Measurements from ENCODE around the gene RPTOR. TPM values are rescaled to one million over a fixed set of nuclear protein-coding genes. Genes with fewer than 3 reads are reported as not detected.
"Not testable (repeated sequence)": the region's sequence is repeated elsewhere in the genome, so short reads cannot be mapped to it uniquely, and the experiment has no call there.

The RPTOR gene
- polyA plus RNA-seq, 4 donors, result 3.2 to 16.5 (median 10.1) TPM

DNA sequence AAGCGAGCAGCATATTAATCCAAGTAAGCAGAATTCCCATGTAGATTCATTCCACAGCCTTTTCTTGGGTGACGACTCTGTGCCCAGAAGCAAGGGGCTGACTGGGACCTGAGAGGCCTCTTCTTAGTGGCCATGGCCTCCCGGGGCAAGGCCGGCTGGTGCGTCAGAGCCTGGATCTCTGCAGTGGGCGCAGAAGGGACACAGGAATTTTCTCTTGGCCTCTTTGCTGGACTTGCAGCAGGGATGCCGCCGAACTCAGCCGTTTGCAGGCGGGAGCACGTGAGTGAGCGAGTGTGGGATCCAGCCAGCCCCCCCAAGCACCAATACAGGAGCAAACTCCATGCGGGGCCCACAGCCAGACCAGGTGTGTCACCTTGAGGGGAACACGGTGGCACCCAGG, 151.8 kb downstream of the RPTOR start:
- no peaks in the 10 kb centered on the region for H3K27me3 ChIP-seq (ENCODE audit: control insufficient read depth in 3 of 3, insufficient read depth in 3 of 3, low read length in 3 of 3)
- H3K27ac ChIP-seq (ENCODE audit: low read depth in 1 of 3, low read length in 2 of 3), result no peak overlapping the region
- DNase-seq, result no peak
- H3K9me3 ChIP-seq (ENCODE audit: control insufficient read depth in 2 of 2, insufficient read depth in 1 of 2, low read depth in 1 of 2, low read length in 1 of 2), result no peaks in the 10 kb centered on the region
- H3K36me3 ChIP-seq (ENCODE audit: control insufficient read depth in 3 of 3, insufficient read depth in 2 of 3, low read depth in 1 of 3, low read length in 3 of 3), result peaks cover 0 to 18% (median 0%) of the 10 kb centered on the region in 3 donors
- no peak for FAIRE-seq
- no peak overlapping the region for H3K4me3 ChIP-seq (ENCODE audit: low read depth in 1 of 3, low read length in 3 of 3)
- H3K4me1 ChIP-seq (ENCODE audit: control insufficient read depth in 3 of 3, insufficient read depth in 2 of 3, low read depth in 1 of 3, low read length in 2 of 3), result peaks cover 0 to 29% (median 7%) of the 10 kb centered on the region in 3 donors
- 83 to 93% (median 86%) methylated on average over 14 of the region's 14 CpGs for WGBS, 3 donors

- WGBS, 3 donors, result 86 to 89% (median 86%) methylated on average over 5 of the region's 5 CpGs
- Histone ChIP-seq H3K4me1 (ENCODE audit: control insufficient read depth in 3 of 3, insufficient read depth in 2 of 3, low read depth in 1 of 3, low read length in 2 of 3) (peaks cover 0 to 29% (median 7%) of the 10 kb centered on the region in 3 donors), H3K36me3 (ENCODE audit: control insufficient read depth in 3 of 3, insufficient read depth in 2 of 3, low read depth in 1 of 3, low read length in 3 of 3) (peaks cover 0 to 18% (median 0%) of the 10 kb centered on the region in 3 donors), H3K27ac (ENCODE audit: low read depth in 1 of 3, low read length in 2 of 3) (no peak overlapping the region), H3K4me3 (ENCODE audit: low read depth in 1 of 3, low read length in 3 of 3) (no peak overlapping the region), H3K9me3 (ENCODE audit: control insufficient read depth in 2 of 2, insufficient read depth in 1 of 2, low read depth in 1 of 2, low read length in 1 of 2) (no peaks in the 10 kb centered on the region), H3K27me3 (ENCODE audit: control insufficient read depth in 3 of 3, insufficient read depth in 3 of 3, low read length in 3 of 3) (no peaks in the 10 kb centered on the region)
- DNase-seq, result no peak
- FAIRE-seq, result no peak
Observed at GRCh38 chr17:80696964-80697363, 152.3 kb downstream of the RPTOR start.

DNA sequence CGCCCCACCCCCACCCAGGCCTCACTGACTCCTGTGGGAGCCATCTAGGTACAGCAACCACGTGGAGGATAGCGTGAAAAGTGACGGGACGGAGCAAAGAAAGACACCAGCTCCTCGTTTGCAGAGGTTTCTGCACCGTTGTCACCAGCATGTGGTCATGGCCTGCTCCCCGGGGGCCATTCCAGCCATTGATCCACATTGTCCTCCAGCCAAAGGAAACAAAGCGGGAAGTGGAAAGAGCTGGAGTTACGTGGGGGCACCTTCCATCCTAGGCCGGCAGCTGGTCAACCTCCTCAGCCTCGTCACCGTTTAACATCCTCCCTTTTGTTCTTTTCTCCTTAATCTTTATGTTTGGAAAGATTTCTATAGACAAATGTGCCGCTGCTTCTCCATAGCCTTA, 153.7 kb downstream of the RPTOR start:
- peaks cover 0 to 29% (median 7%) of the 10 kb centered on the region in 3 donors for H3K4me1 ChIP-seq (ENCODE audit: control insufficient read depth in 3 of 3, insufficient read depth in 2 of 3, low read depth in 1 of 3, low read length in 2 of 3)
- no peaks in the 10 kb centered on the region for H3K9me3 ChIP-seq (ENCODE audit: control insufficient read depth in 2 of 2, insufficient read depth in 1 of 2, low read depth in 1 of 2, low read length in 1 of 2)
- FAIRE-seq, result no peak
- H3K36me3 ChIP-seq (ENCODE audit: control insufficient read depth in 3 of 3, insufficient read depth in 2 of 3, low read depth in 1 of 3, low read length in 3 of 3), result peaks cover 0 to 16% (median 0%) of the 10 kb centered on the region in 3 donors
- no peak for DNase-seq
- no peaks in the 10 kb centered on the region for H3K27me3 ChIP-seq (ENCODE audit: control insufficient read depth in 3 of 3, insufficient read depth in 3 of 3, low read length in 3 of 3)
- WGBS, 3 donors, result 89 to 94% (median 93%) methylated on average over 14 of the region's 14 CpGs
- H3K4me3 ChIP-seq (ENCODE audit: low read depth in 1 of 3, low read length in 3 of 3), result no peak overlapping the region
- no peak overlapping the region for H3K27ac ChIP-seq (ENCODE audit: low read depth in 1 of 3, low read length in 2 of 3)

DNA sequence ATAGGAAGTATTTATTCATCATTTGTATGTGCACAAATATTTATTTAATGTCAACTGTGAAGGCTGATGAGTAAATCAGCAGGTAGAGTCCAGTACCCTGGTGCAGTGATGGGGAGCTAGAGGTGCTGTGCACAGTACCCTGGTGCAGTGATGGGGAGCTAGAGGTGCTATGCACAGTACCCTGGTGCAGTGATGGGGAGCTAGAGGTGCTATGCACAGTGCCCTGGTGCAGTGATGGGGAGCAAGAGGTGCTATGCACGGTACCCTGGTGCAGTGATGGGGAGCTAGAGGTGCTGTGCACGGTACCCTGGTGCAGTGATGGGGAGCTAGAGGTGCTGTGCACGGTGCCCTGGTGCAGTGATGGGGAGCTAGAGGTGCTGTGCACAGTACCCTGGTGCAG, 154.6 kb downstream of the RPTOR start:
- not testable (repeated sequence) for DNase-seq

GRCh38 chr17:80701730-80702129, 157.1 kb downstream of the RPTOR start:
- no peak overlapping the region for H3K27ac ChIP-seq (ENCODE audit: low read depth in 1 of 3, low read length in 2 of 3)
- peaks cover 0 to 9% (median 0%) of the 10 kb centered on the region in 3 donors for H3K36me3 ChIP-seq (ENCODE audit: control insufficient read depth in 3 of 3, insufficient read depth in 2 of 3, low read depth in 1 of 3, low read length in 3 of 3)
- no peaks in the 10 kb centered on the region for H3K27me3 ChIP-seq (ENCODE audit: control insufficient read depth in 3 of 3, insufficient read depth in 3 of 3, low read length in 3 of 3)
- peaks cover 0 to 5% (median 0%) of the 10 kb centered on the region in 3 donors for H3K4me1 ChIP-seq (ENCODE audit: control insufficient read depth in 3 of 3, insufficient read depth in 2 of 3, low read depth in 1 of 3, low read length in 2 of 3)
- 76 to 90% (median 84%) methylated on average over 9 of the region's 9 CpGs for WGBS, 3 donors
- DNase-seq, result no peak
- no peaks in the 10 kb centered on the region for H3K9me3 ChIP-seq (ENCODE audit: control insufficient read depth in 2 of 2, insufficient read depth in 1 of 2, low read depth in 1 of 2, low read length in 1 of 2)
- no peak for FAIRE-seq
- H3K4me3 ChIP-seq (ENCODE audit: low read depth in 1 of 3, low read length in 3 of 3), result no peak overlapping the region

More for the DNA sequence above, 154.6 kb downstream of the RPTOR start:
- peaks cover 0 to 29% (median 7%) of the 10 kb centered on the region in 3 donors for H3K4me1 ChIP-seq (ENCODE audit: control insufficient read depth in 3 of 3, insufficient read depth in 2 of 3, low read depth in 1 of 3, low read length in 2 of 3)
- FAIRE-seq; H3K27me3 ChIP-seq (ENCODE audit: control insufficient read depth in 3 of 3, insufficient read depth in 3 of 3, low read length in 3 of 3); H3K9me3 ChIP-seq (ENCODE audit: control insufficient read depth in 2 of 2, insufficient read depth in 1 of 2, low read depth in 1 of 2, low read length in 1 of 2); H3K4me3 ChIP-seq (ENCODE audit: low read depth in 1 of 3, low read length in 3 of 3); H3K27ac ChIP-seq (ENCODE audit: low read depth in 1 of 3, low read length in 2 of 3): not testable (repeated sequence)
- peaks cover 0 to 12% (median 0%) of the 10 kb centered on the region in 3 donors for H3K36me3 ChIP-seq (ENCODE audit: control insufficient read depth in 3 of 3, insufficient read depth in 2 of 3, low read depth in 1 of 3, low read length in 3 of 3)
- WGBS, 3 donors, result 93 to 100% (median 95%) methylated on average over 2 to 3 of the region's 3 CpGs

GRCh38 chr17:80702315-80703141, 157.9 kb downstream of the RPTOR start:
- DNase-seq (no peak), FAIRE-seq (no peak)
- H3K9me3 ChIP-seq (ENCODE audit: control insufficient read depth in 2 of 2, insufficient read depth in 1 of 2, low read depth in 1 of 2, low read length in 1 of 2), result no peaks in the 10 kb centered on the region
- no peaks in the 10 kb centered on the region for H3K4me1 ChIP-seq (ENCODE audit: control insufficient read depth in 3 of 3, insufficient read depth in 2 of 3, low read depth in 1 of 3, low read length in 2 of 3)
- H3K27me3 ChIP-seq (ENCODE audit: control insufficient read depth in 3 of 3, insufficient read depth in 3 of 3, low read length in 3 of 3), result no peaks in the 10 kb centered on the region
- no peak overlapping the region for H3K27ac ChIP-seq (ENCODE audit: low read depth in 1 of 3, low read length in 2 of 3)
- 89 to 96% (median 90%) methylated on average over 18 of the region's 18 CpGs for WGBS, 3 donors
- H3K4me3 ChIP-seq (ENCODE audit: low read depth in 1 of 3, low read length in 3 of 3), result no peak overlapping the region
- H3K36me3 ChIP-seq (ENCODE audit: control insufficient read depth in 3 of 3, insufficient read depth in 2 of 3, low read depth in 1 of 3, low read length in 3 of 3), result peaks cover 0 to 7% (median 0%) of the 10 kb centered on the region in 3 donors

- WGBS, 3 donors, result 63 to 81% (median 77%) methylated on average over 9 of the region's 9 CpGs
- no peaks in the 10 kb centered on the region for H3K27me3 ChIP-seq (ENCODE audit: control insufficient read depth in 3 of 3, insufficient read depth in 3 of 3, low read length in 3 of 3)
- no peaks in the 10 kb centered on the region for H3K9me3 ChIP-seq (ENCODE audit: control insufficient read depth in 2 of 2, insufficient read depth in 1 of 2, low read depth in 1 of 2, low read length in 1 of 2)
- FAIRE-seq, result no peak
- peak in 1 of 2 donors; percentile 16 for DNase-seq
- H3K4me3 ChIP-seq (ENCODE audit: low read depth in 1 of 3, low read length in 3 of 3), result no peak overlapping the region
- H3K27ac ChIP-seq (ENCODE audit: low read depth in 1 of 3, low read length in 2 of 3), result peak overlapping the region in 1 of 3 donors; percentile 30
- peaks cover 0 to 11% (median 0%) of the 10 kb centered on the region in 3 donors for H3K36me3 ChIP-seq (ENCODE audit: control insufficient read depth in 3 of 3, insufficient read depth in 2 of 3, low read depth in 1 of 3, low read length in 3 of 3)
- no peaks in the 10 kb centered on the region for H3K4me1 ChIP-seq (ENCODE audit: control insufficient read depth in 3 of 3, insufficient read depth in 2 of 3, low read depth in 1 of 3, low read length in 2 of 3)
Observed at GRCh38 chr17:80703142-80703478, 158.5 kb downstream of the RPTOR start.

GRCh38 chr17:80704381-80704819, 159.8 kb downstream of the RPTOR start:
- WGBS, 3 donors, result 83 to 84% (median 83%) methylated on average over 3 of the region's 3 CpGs
- FAIRE-seq (no peak), DNase-seq (no peak)
- no peak overlapping the region for H3K4me3 ChIP-seq (ENCODE audit: low read depth in 1 of 3, low read length in 3 of 3)
- H3K36me3 ChIP-seq (ENCODE audit: control insufficient read depth in 3 of 3, insufficient read depth in 2 of 3, low read depth in 1 of 3, low read length in 3 of 3), result peaks cover 0 to 22% (median 0%) of the 10 kb centered on the region in 3 donors
- H3K9me3 ChIP-seq (ENCODE audit: control insufficient read depth in 2 of 2, insufficient read depth in 1 of 2, low read depth in 1 of 2, low read length in 1 of 2), result no peaks in the 10 kb centered on the region
- H3K4me1 ChIP-seq (ENCODE audit: control insufficient read depth in 3 of 3, insufficient read depth in 2 of 3, low read depth in 1 of 3, low read length in 2 of 3), result no peaks in the 10 kb centered on the region
- no peak overlapping the region for H3K27ac ChIP-seq (ENCODE audit: low read depth in 1 of 3, low read length in 2 of 3)
- no peaks in the 10 kb centered on the region for H3K27me3 ChIP-seq (ENCODE audit: control insufficient read depth in 3 of 3, insufficient read depth in 3 of 3, low read length in 3 of 3)

Measured in small intestine (tissue), 7 donors.